ENCODE data around the gene TMEM132C.

The TMEM132C gene

GRCh38 chr12:128267131-128267622, at the start of gene TMEM132C:
TMEM132C (plus strand) TSS chr12:128267170; CDS start chr12:128267403, 233 bp downstream.
- Histone ChIP-seq H3K4me2 (ENCODE audit: low read length) (no peak within 1 kb of the TSS), H3K27me3 (ENCODE audit: control insufficient read depth, low read length) (no peaks in the 10 kb centered on the region), H3K4me3 (ENCODE audit: low read length) (no peak within 1 kb of the TSS), H3K79me2 (ENCODE audit: control insufficient read depth, low read length) (no peaks in the 10 kb centered on the region), H3K36me3 (ENCODE audit: control insufficient read depth, low read length) (no peaks in the 10 kb centered on the region), H3K9me2 (replicated peaks; ENCODE audit: control insufficient read depth, low read length) (no peaks in the 10 kb centered on the region), H3K27ac (ENCODE audit: low read depth, low read length) (no peak within 1 kb of the TSS), H3K4me1 (ENCODE audit: control insufficient read depth, low read length) (no peaks in the 10 kb centered on the region), H3K9me3 (ENCODE audit: control insufficient read depth, insufficient read depth, low read length) (peaks cover 4% of the 10 kb centered on the region), H3F3A (ENCODE audit: control insufficient read depth, insufficient read depth) (no peaks in the 10 kb centered on the region), H4K20me1 (ENCODE audit: control insufficient read depth, insufficient read depth, low read depth, low read length) (no peaks in the 10 kb centered on the region)
- TF ChIP-seq EZH2phosphoT487 (IDR thresholded peaks at IDR 0.05; ENCODE audit: borderline replicate concordance, low read length) (no peak), CTCF (IDR thresholded peaks at IDR 0.05; ENCODE audit: low read depth, low read length, poor library complexity, severe bottlenecking) (no peak)

- H3K9me2 ChIP-seq (replicated peaks; ENCODE audit: control insufficient read depth, low read length) = no peaks in the 10 kb centered on the region
- H3K36me3 ChIP-seq (ENCODE audit: control insufficient read depth, low read length) = no peaks in the 10 kb centered on the region
- no peak overlapping the region for H3K27ac ChIP-seq (ENCODE audit: low read depth, low read length)
- H3K4me2 ChIP-seq (ENCODE audit: low read length) = no peak overlapping the region
- no peaks in the 10 kb centered on the region for H3F3A ChIP-seq (ENCODE audit: control insufficient read depth, insufficient read depth)
- no peaks in the 10 kb centered on the region for H3K9me3 ChIP-seq (ENCODE audit: control insufficient read depth, insufficient read depth, low read length)
- no peaks in the 10 kb centered on the region for H4K20me1 ChIP-seq (ENCODE audit: control insufficient read depth, insufficient read depth, low read depth, low read length)
- TF ChIP-seq CTCF (IDR thresholded peaks at IDR 0.05; ENCODE audit: low read depth, low read length, poor library complexity, severe bottlenecking) (no peak), EZH2phosphoT487 (IDR thresholded peaks at IDR 0.05; ENCODE audit: borderline replicate concordance, low read length) (no peak)
- no peaks in the 10 kb centered on the region for H3K79me2 ChIP-seq (ENCODE audit: control insufficient read depth, low read length)
- H3K4me3 ChIP-seq (ENCODE audit: low read length) = no peak overlapping the region
- no peaks in the 10 kb centered on the region for H3K4me1 ChIP-seq (ENCODE audit: control insufficient read depth, low read length)
- no peaks in the 10 kb centered on the region for H3K27me3 ChIP-seq (ENCODE audit: control insufficient read depth, low read length)
These were observed 42.7 kb upstream of the TMEM132C start for GRCh38 chr12:128224226-128224625.

GRCh38 chr12:128228581-128228980, 38.4 kb upstream of the TMEM132C start:
- Histone ChIP-seq H3K4me3 (ENCODE audit: low read length) (no peak overlapping the region), H3K27ac (ENCODE audit: low read depth, low read length) (no peak overlapping the region), H3F3A (ENCODE audit: control insufficient read depth, insufficient read depth) (no peaks in the 10 kb centered on the region), H3K27me3 (ENCODE audit: control insufficient read depth, low read length) (no peaks in the 10 kb centered on the region), H3K79me2 (ENCODE audit: control insufficient read depth, low read length) (no peaks in the 10 kb centered on the region), H3K36me3 (ENCODE audit: control insufficient read depth, low read length) (no peaks in the 10 kb centered on the region), H4K20me1 (ENCODE audit: control insufficient read depth, insufficient read depth, low read depth, low read length) (no peaks in the 10 kb centered on the region), H3K4me2 (ENCODE audit: low read length) (no peak overlapping the region), H3K9me3 (ENCODE audit: control insufficient read depth, insufficient read depth, low read length) (no peaks in the 10 kb centered on the region), H3K4me1 (ENCODE audit: control insufficient read depth, low read length) (no peaks in the 10 kb centered on the region), H3K9me2 (replicated peaks; ENCODE audit: control insufficient read depth, low read length) (no peaks in the 10 kb centered on the region)
- TF ChIP-seq EZH2phosphoT487 (IDR thresholded peaks at IDR 0.05; ENCODE audit: borderline replicate concordance, low read length) (no peak), CTCF (IDR thresholded peaks at IDR 0.05; ENCODE audit: low read depth, low read length, poor library complexity, severe bottlenecking) (no peak)

Measured in DOHH2 (cell line).